Measurements from ENCODE around the gene RAB44. TPM values are rescaled to one million over a fixed set of nuclear protein-coding genes. Genes with fewer than 3 reads are reported as not detected.

The RAB44 gene
- total RNA-seq, 1 donor from 2014 or later: 0.21 TPM

- Histone ChIP-seq H3K27ac (no peak overlapping the region), H3K27me3 (no peaks in the 10 kb centered on the region), H3K4me1 (peaks cover 2 to 4% of the 10 kb centered on the region in 2 donors), H3K4me3 (no peak overlapping the region), H3K36me3 (peaks cover 9 to 17% of the 10 kb centered on the region in 2 donors), H3K9me3 (no peaks in the 10 kb centered on the region)
- no peak for TF ChIP-seq CTCF (IDR thresholded peaks at IDR 0.05)
- no peak for DNase-seq (ENCODE audit: low spot score in 2 of 2)
- intact Hi-C loops (cut with DNase I): loop anchor here (5.0 kb wide), 1 partner anchor 66 kb away; no protein-coding TSS in a partner anchor
These were observed 6.0 kb upstream of the RAB44 start for GRCh38 chr6:36691612-36692011.

GRCh38 chr6:36692220-36692619 is 5.4 kb upstream of the RAB44 start:
- Histone ChIP-seq H3K4me3 (no peak overlapping the region), H3K27ac (no peak overlapping the region), H3K27me3 (no peaks in the 10 kb centered on the region), H3K4me1 (peaks cover 2 to 4% of the 10 kb centered on the region in 2 donors), H3K36me3 (peaks cover 4 to 11% of the 10 kb centered on the region in 2 donors), H3K9me3 (no peaks in the 10 kb centered on the region)
- no peak for TF ChIP-seq CTCF (IDR thresholded peaks at IDR 0.05)
- intact Hi-C loops (cut with DNase I): loop anchor here (5.0 kb wide), 1 partner anchor 65 kb away; no protein-coding TSS in a partner anchor
- no peak for DNase-seq (ENCODE audit: low spot score in 2 of 2)

GRCh38 chr6:36692861-36693702 is 4.5 kb upstream of the RAB44 start:
- Histone ChIP-seq H3K36me3 (peaks cover 0 to 3% of the 10 kb centered on the region in 2 donors), H3K4me3 (no peak overlapping the region), H3K4me1 (peaks cover 2 to 4% of the 10 kb centered on the region in 2 donors), H3K27ac (no peak overlapping the region), H3K9me3 (no peaks in the 10 kb centered on the region), H3K27me3 (no peaks in the 10 kb centered on the region)
- no peak for DNase-seq (ENCODE audit: low spot score in 2 of 2)
- no peak for TF ChIP-seq CTCF (IDR thresholded peaks at IDR 0.05)
- intact Hi-C loops (cut with DNase I): loop anchor here (5.0 kb wide), 1 partner anchor 64 kb away; no protein-coding TSS in a partner anchor

- Histone ChIP-seq H3K4me3 (no peak overlapping the region), H3K36me3 (no peaks in the 10 kb centered on the region), H3K4me1 (peaks cover 2 to 4% of the 10 kb centered on the region in 2 donors), H3K27me3 (no peaks in the 10 kb centered on the region), H3K9me3 (no peaks in the 10 kb centered on the region), H3K27ac (no peak overlapping the region)
- DNase-seq (ENCODE audit: low spot score in 2 of 2): no peak
- TF ChIP-seq CTCF (IDR thresholded peaks at IDR 0.05): no peak
- intact Hi-C loops (cut with DNase I): loop anchor here (5.0 kb wide), 1 partner anchor 63 kb away; no protein-coding TSS in a partner anchor
These were observed 3.0 kb upstream of the RAB44 start for GRCh38 chr6:36694616-36695015.

- no peak overlapping the region for H3K27ac ChIP-seq
- no peak for TF ChIP-seq CTCF (IDR thresholded peaks at IDR 0.05)
- no peak overlapping the region for H3K4me3 ChIP-seq
- no peaks in the 10 kb centered on the region for H3K9me3 ChIP-seq
- no peaks in the 10 kb centered on the region for H3K36me3 ChIP-seq
- peaks cover 2 to 4% of the 10 kb centered on the region in 2 donors for H3K4me1 ChIP-seq
- no peaks in the 10 kb centered on the region for H3K27me3 ChIP-seq
- no peak for DNase-seq (ENCODE audit: low spot score in 2 of 2)
- intact Hi-C loops (cut with DNase I): no loop called here
These were observed 2.2 kb upstream of the RAB44 start for GRCh38 chr6:36695414-36695813.
